Measurements from ENCODE around the gene ACAD10.

The ACAD10 gene

DNA sequence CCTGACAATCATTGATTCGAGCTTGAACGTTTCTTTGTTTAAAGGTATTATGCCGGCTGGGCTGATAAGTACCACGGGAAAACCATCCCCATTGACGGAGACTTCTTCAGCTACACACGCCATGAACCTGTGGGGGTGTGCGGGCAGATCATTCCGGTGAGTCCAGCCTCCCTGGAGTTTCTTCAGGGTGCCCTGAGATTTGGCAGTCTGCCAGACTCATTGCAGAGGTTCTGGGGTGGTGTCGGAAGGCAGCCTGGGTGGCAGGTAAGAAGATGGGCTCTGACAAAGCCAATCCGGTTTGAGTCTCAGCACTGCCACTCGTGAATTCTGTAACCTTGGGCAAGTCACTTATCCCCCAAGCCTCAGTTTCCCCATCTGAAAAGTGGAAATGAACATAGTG, 103.9 kb downstream of the ACAD10 start:
- TF ChIP-seq, protein P1, sequence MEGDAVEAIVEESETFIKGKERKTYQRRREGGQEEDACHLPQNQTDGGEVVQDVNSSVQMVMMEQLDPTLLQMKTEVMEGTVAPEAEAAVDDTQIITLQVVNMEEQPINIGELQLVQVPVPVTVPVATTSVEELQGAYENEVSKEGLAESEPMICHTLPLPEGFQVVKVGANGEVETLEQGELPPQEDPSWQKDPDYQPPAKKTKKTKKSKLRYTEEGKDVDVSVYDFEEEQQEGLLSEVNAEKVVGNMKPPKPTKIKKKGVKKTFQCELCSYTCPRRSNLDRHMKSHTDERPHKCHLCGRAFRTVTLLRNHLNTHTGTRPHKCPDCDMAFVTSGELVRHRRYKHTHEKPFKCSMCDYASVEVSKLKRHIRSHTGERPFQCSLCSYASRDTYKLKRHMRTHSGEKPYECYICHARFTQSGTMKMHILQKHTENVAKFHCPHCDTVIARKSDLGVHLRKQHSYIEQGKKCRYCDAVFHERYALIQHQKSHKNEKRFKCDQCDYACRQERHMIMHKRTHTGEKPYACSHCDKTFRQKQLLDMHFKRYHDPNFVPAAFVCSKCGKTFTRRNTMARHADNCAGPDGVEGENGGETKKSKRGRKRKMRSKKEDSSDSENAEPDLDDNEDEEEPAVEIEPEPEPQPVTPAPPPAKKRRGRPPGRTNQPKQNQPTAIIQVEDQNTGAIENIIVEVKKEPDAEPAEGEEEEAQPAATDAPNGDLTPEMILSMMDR (IDR thresholded peaks at IDR 0.05; ENCODE audit: low read depth, low read length), result no peak
- no peak overlapping the region for H3K4me3 ChIP-seq (ENCODE audit: low read depth, low read length)
- in situ Hi-C loops (cut with HindIII; ENCODE audit: low sequenced_read_pairs), result no loop called here
- DNase-seq (ENCODE audit: low read depth, low spot score), result no peak

DNA sequence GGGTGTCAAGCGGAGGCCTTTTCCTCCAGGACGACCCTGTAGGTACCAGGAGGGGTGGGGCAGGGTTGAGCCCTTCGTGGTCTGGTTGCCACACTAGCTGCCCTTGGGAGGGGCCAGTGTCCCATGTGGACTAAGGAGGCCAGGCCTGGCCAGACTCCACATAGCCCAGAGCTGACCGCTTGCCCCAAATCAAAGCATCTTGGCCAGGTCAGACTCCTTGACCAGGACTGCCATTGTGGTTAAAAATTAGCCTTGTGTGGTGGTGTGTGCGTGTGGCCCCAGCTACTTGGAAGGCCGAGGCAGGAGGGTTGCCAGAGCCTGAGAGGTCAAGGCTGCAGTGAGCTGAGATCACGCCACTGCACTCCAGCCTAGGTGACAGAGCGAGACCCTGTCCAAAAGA, 105.7 kb downstream of the ACAD10 start:
- no peak for DNase-seq (ENCODE audit: low read depth, low spot score)
- TF ChIP-seq, protein P1 (IDR thresholded peaks at IDR 0.05; ENCODE audit: low read depth, low read length), result no peak
- in situ Hi-C loops (cut with HindIII; ENCODE audit: low sequenced_read_pairs), result no loop called here
- no peak overlapping the region for H3K4me3 ChIP-seq (ENCODE audit: low read depth, low read length)

DNA sequence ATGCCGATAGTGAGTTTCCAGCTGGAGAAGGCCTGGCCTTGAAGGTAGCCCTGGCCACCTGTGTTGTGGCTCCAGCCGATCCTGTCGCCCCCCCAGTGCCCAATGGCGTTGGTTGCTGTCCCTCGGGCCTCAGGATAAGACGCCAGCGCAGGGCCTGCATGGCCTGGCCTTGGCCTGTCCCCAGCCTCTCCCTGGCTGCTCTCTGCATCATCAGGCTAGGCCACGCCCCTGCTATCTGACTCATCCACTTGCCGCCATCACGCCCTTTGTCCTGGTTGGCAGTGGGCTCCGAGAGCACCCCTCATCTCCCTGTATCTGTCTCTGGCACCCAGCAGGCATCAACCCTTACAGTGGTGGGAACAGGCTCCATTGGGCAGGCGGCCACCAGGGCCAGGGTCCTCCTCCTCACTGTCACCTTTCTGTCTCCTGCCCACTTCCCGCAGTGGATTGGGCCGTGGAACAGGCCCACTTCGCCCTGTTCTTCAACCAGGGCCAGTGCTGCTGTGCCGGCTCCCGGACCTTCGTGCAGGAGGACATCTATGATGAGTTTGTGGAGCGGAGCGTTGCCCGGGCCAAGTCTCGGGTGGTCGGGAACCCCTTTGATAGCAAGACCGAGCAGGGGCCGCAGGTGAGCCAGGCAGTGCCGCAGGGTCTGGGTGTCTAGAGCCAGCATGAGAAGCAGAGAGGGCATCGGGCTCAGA, 106.5 kb downstream of the ACAD10 start:
- no peak overlapping the region for H3K4me3 ChIP-seq (ENCODE audit: low read depth, low read length)
- TF ChIP-seq, protein P1 (IDR thresholded peaks at IDR 0.05; ENCODE audit: low read depth, low read length), result no peak
- in situ Hi-C loops (cut with HindIII; ENCODE audit: low sequenced_read_pairs), result no loop called here
- DNase-seq (ENCODE audit: low read depth, low spot score), result no peak

DNA sequence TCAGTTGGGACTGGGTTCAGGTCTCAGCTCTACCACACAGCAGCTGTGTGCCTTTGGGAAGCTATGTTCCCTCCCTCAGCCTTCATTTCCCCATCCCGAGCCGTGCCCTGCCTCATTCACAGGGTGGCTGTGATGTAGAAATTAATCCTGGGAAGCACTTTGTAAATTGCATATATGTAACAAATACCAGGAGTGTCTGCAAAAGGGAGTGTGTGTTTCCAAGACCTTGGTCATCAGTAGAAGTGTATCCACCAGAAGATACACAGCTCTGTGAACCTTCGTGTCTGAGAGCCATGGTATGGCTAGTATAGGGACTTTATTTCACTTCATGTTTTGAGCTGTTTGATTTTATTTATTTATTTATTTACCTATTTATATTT, 107.0 kb downstream of the ACAD10 start:
- in situ Hi-C loops (cut with HindIII; ENCODE audit: low sequenced_read_pairs), result no loop called here
- TF ChIP-seq, protein P1 (IDR thresholded peaks at IDR 0.05; ENCODE audit: low read depth, low read length), result no peak
- DNase-seq (ENCODE audit: low read depth, low spot score), result no peak
- no peak overlapping the region for H3K4me3 ChIP-seq (ENCODE audit: low read depth, low read length)

DNA sequence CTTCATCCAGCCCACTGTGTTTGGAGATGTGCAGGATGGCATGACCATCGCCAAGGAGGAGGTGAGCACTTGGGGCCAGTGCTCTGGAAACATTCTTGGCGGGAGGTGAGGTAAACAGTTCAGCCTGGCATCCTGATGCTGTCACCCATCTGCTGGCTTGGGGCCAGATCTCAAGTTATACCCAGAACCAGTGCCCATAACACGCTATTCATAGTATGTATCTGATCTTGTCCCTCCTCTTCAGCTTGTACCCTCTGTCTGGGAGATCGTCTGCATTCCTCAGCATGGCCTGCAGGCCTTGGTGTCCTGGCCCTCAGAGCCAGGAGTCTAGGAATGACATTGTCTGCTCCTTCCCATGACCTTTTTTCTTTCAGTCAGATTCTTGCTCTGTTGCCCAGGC, 112.3 kb downstream of the ACAD10 start:
- in situ Hi-C loops (cut with HindIII; ENCODE audit: low sequenced_read_pairs), result no loop called here
- no peak overlapping the region for H3K4me3 ChIP-seq (ENCODE audit: low read depth, low read length)
- TF ChIP-seq, protein P1 (IDR thresholded peaks at IDR 0.05; ENCODE audit: low read depth, low read length), result no peak
- no peak for DNase-seq (ENCODE audit: low read depth, low spot score)

DNA sequence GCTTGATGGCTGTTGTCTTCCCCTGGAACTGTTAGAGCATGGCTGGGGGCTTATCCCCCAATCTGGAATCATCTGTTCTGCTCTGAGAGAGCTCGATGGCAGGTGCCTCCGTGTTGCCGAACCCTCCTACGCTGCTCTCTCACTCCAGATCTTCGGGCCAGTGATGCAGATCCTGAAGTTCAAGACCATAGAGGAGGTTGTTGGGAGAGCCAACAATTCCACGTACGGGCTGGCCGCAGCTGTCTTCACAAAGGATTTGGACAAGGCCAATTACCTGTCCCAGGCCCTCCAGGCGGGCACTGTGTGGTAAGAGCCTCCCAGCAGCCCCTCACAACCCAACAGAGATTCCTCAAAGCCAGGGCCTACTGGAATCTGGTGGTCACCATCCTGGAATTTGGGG, 113.9 kb downstream of the ACAD10 start:
- in situ Hi-C loops (cut with HindIII; ENCODE audit: low sequenced_read_pairs), result no loop called here
- DNase-seq (ENCODE audit: low read depth, low spot score), result no peak

More for the DNA sequence above, 113.9 kb downstream of the ACAD10 start:
- TF ChIP-seq, protein P1 (IDR thresholded peaks at IDR 0.05; ENCODE audit: low read depth, low read length), result no peak
- no peak overlapping the region for H3K4me3 ChIP-seq (ENCODE audit: low read depth, low read length)

Measured in astrocyte of the spinal cord (primary cell).